H9 (cell line): ENCODE data around the gene COL28A1. TPM values are rescaled to one million over a fixed set of nuclear protein-coding genes. Genes with fewer than 3 reads are reported as not detected.

ENCODE experiments used
- DNase-seq: peaks from one replicate; pipeline ENCODE4 v3.0.0-alpha.2; 2017
- H2AFZ ChIP-seq: one replicate; pipeline ENCODE4 v1.6.1; 2013; ENCODE audit warnings: mild to moderate bottlenecking, low read length, control low read depth, moderate library complexity
- H2AK5ac ChIP-seq: 2 replicates; pipeline ENCODE4 v1.6.1; 2013; ENCODE audit warnings: low read length, control low read depth, mixed read lengths; ENCODE audit not compliant: insufficient read length
- H2BK120ac ChIP-seq: one replicate; pipeline ENCODE4 v1.6.1; 2013; ENCODE audit warnings: low read depth, mild to moderate bottlenecking, low read length, control low read depth, inconsistent platforms; ENCODE audit not compliant: poor library complexity, severe bottlenecking
- H2BK12ac ChIP-seq: 2 replicates; pipeline ENCODE4 v1.6.1; 2013; ENCODE audit warnings: low read length, control low read depth, mixed read lengths, low read depth; ENCODE audit not compliant: insufficient read length
- H2BK15ac ChIP-seq: 2 replicates; pipeline ENCODE4 v1.6.1; 2013; ENCODE audit warnings: low read depth, low read length, control low read depth
- H2BK20ac ChIP-seq: one replicate; pipeline ENCODE4 v1.6.1; 2013; ENCODE audit warnings: low read depth, mild to moderate bottlenecking, low read length, control low read depth, inconsistent platforms; ENCODE audit not compliant: poor library complexity, severe bottlenecking
- H2BK5ac ChIP-seq: 2 replicates; pipeline ENCODE4 v1.6.1; 2013; ENCODE audit warnings: low read length, control low read depth, mixed read lengths; ENCODE audit not compliant: insufficient read length
- H3K14ac ChIP-seq: 2 replicates; pipeline ENCODE4 v1.6.1; 2013; ENCODE audit warnings: low read length, control low read depth; ENCODE audit not compliant: insufficient read depth
- H3K18ac ChIP-seq: 2 replicates; pipeline ENCODE4 v1.6.1; 2013; ENCODE audit warnings: low read depth, mild to moderate bottlenecking, mixed read lengths, low read length, control low read depth; ENCODE audit not compliant: insufficient read length
- H3K23ac ChIP-seq: 2 replicates; pipeline ENCODE4 v1.6.1; 2013; ENCODE audit warnings: low read length, control low read depth, mixed read lengths, low read depth; ENCODE audit not compliant: insufficient read length
- H3K23me2 ChIP-seq: 2 replicates; pipeline ENCODE4 v1.6.1; 2013; ENCODE audit warnings: low read depth, mild to moderate bottlenecking, mixed read lengths, low read length, control low read depth; ENCODE audit not compliant: insufficient read length, poor library complexity, severe bottlenecking
- H3K27ac ChIP-seq: 2 replicates; pipeline ENCODE4 v1.5.1; 2013; ENCODE audit warnings: low read length, control low read depth, mixed read lengths, low read depth; ENCODE audit not compliant: insufficient read length
- H3K27me3 ChIP-seq: 2 replicates; pipeline ENCODE4 v1.6.1; 2013; ENCODE audit warnings: low read length, control low read depth, inconsistent platforms; ENCODE audit not compliant: insufficient read depth
- H3K4ac ChIP-seq: 2 replicates; pipeline ENCODE4 v1.6.1; 2013; ENCODE audit warnings: low read depth, mild to moderate bottlenecking, control low read depth, inconsistent platforms, low read length, moderate library complexity
- H3K4me1 ChIP-seq: 2 replicates; pipeline ENCODE4 v1.6.1; 2013; ENCODE audit warnings: low read length, control low read depth, inconsistent platforms; ENCODE audit not compliant: insufficient read depth
- H3K4me2 ChIP-seq: 2 replicates; pipeline ENCODE4 v1.6.1; 2013; ENCODE audit warnings: low read length, control low read depth, mixed read lengths; ENCODE audit not compliant: insufficient read length, insufficient read depth
- H3K56ac ChIP-seq: 2 replicates; pipeline ENCODE4 v1.6.1; 2013; ENCODE audit warnings: low read depth, mild to moderate bottlenecking, mixed read lengths, low read length, control low read depth; ENCODE audit not compliant: insufficient read length
- H3K79me1 ChIP-seq: 2 replicates; pipeline ENCODE4 v1.6.1; 2013; ENCODE audit warnings: low read depth, mild to moderate bottlenecking, moderate library complexity, low read length, control low read depth, inconsistent platforms; ENCODE audit not compliant: insufficient read depth, poor library complexity, severe bottlenecking
- H3K79me2 ChIP-seq: 2 replicates; pipeline ENCODE4 v1.6.1; 2013; ENCODE audit warnings: low read length, control low read depth, inconsistent platforms; ENCODE audit not compliant: insufficient read depth
- H3K9ac ChIP-seq: 2 replicates; pipeline ENCODE4 v1.6.1; 2013; ENCODE audit warnings: low read length, control low read depth, mixed read lengths; ENCODE audit not compliant: insufficient read length; ENCODE audit errors: extremely low read depth
- H3K9me3 ChIP-seq: one replicate; pipeline ENCODE4 v1.6.1; 2013; ENCODE audit warnings: low read depth, low read length, inconsistent platforms; ENCODE audit not compliant: control insufficient read depth
- H3T11ph ChIP-seq: one replicate; pipeline ENCODE4 v1.6.1; 2013; ENCODE audit warnings: mild to moderate bottlenecking, low read length, control low read depth, inconsistent platforms
- H4K20me1 ChIP-seq: one replicate; pipeline ENCODE4 v1.6.1; 2013; ENCODE audit not compliant: control insufficient read depth, insufficient read length, insufficient read depth
- H4K5ac ChIP-seq: 2 replicates; pipeline ENCODE4 v1.6.1; 2013; ENCODE audit warnings: low read depth, mild to moderate bottlenecking, mixed read lengths, low read length, control low read depth; ENCODE audit not compliant: insufficient read length
- H4K8ac ChIP-seq: replicated peaks from 2 replicates; pipeline ENCODE4 v1.6.1; 2013; ENCODE audit warnings: low read length, control low read depth, mixed read lengths, low read depth; ENCODE audit not compliant: insufficient read length
- H4K91ac ChIP-seq: 2 replicates; pipeline ENCODE4 v1.6.1; 2013; ENCODE audit warnings: low read depth, mild to moderate bottlenecking, moderate library complexity, mixed read lengths, low read length, control low read depth; ENCODE audit not compliant: insufficient read length
- H3K27ac Mint-ChIP-seq, 3 experiments: 2 replicates in 2 of 3; 3 replicates in 1 of 3; pipeline ENCODE4 v1.8.0; 2020 to 2021; ENCODE audit warnings: mixed read lengths in 3 of 3, mild to moderate bottlenecking in 1 of 3, moderate library complexity in 1 of 3
- H3K27me3 Mint-ChIP-seq: 2 replicates; pipeline ENCODE4 v1.8.0; 2021; ENCODE audit warnings: low read depth, mild to moderate bottlenecking, moderate library complexity, mixed read lengths
- H3K36me3 Mint-ChIP-seq, 3 experiments: 2 replicates in 2 of 3; 3 replicates in 1 of 3; pipeline ENCODE4 v1.8.0; 2020 to 2021; ENCODE audit warnings: low read depth in 3 of 3, mixed read lengths in 3 of 3; ENCODE audit not compliant: insufficient read depth in 1 of 3
- H3K4me1 Mint-ChIP-seq, 2 experiments: 2 replicates each; pipeline ENCODE4 v1.8.0; 2020; ENCODE audit warnings: mixed read lengths in 2 of 2
- H3K4me3 Mint-ChIP-seq, 2 experiments: 2 replicates in 1 of 2; 3 replicates in 1 of 2; pipeline ENCODE4 v1.8.0; 2020 to 2021; ENCODE audit warnings: mild to moderate bottlenecking in 2 of 2, mixed read lengths in 2 of 2, moderate library complexity in 1 of 2
- H3K9me3 Mint-ChIP-seq, 2 experiments: 2 replicates in 1 of 2; 3 replicates in 1 of 2; pipeline ENCODE4 v1.8.0; 2020; ENCODE audit warnings: mild to moderate bottlenecking in 2 of 2, mixed read lengths in 2 of 2, moderate library complexity in 1 of 2
- WGBS: extraction: QIAGEN DNeasy Blood & Tissue Kit; methylation state at CpG from one replicate; pipeline ENCODE4 v1.1.7; 2013; ENCODE audit warnings: missing lambda C conversion rate, low lambda C conversion rate, mixed read lengths; ENCODE audit not compliant: insufficient read length; ENCODE audit errors: extremely low coverage; 5-methylcytosine and 5-hydroxymethylcytosine counted together
- total RNA-seq: library from RNA; stranded (reverse); gene quantifications from 2 replicates; pipeline ENCODE4 v1.2.1, GENCODE V29; 2021
- TF ChIP-seq, protein P1 (sequence below): fragments of 200-600 bp; sonication (generic); conservative IDR thresholded peaks from 3 replicates; pipeline ENCODE4 v1.8.0; 2021; ENCODE audit warnings: antibody characterized with exemption, mild to moderate bottlenecking

Gene COL28A1
- total RNA-seq, 1 experiment from 2014 or later = 0.66 TPM

DNA sequence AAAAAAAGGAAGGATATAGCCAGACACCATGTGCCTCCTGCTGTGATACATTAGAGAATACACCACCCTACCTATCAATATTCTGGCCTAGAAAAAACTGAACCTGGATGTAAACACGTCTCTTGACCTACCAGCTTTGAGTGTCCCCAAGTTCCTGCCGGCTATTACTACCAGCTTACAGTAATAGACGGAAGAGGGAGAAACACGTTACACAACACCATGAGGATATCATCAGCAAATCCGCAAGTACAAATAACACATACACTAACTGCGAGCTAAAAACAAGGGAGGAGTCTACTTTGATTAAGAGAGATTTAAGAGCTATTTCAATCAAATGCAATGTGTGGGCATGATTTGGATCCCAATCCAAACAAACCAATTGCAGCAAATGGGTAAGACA, 113.0 kb downstream of the COL28A1 start:
- TF ChIP-seq, protein P1, sequence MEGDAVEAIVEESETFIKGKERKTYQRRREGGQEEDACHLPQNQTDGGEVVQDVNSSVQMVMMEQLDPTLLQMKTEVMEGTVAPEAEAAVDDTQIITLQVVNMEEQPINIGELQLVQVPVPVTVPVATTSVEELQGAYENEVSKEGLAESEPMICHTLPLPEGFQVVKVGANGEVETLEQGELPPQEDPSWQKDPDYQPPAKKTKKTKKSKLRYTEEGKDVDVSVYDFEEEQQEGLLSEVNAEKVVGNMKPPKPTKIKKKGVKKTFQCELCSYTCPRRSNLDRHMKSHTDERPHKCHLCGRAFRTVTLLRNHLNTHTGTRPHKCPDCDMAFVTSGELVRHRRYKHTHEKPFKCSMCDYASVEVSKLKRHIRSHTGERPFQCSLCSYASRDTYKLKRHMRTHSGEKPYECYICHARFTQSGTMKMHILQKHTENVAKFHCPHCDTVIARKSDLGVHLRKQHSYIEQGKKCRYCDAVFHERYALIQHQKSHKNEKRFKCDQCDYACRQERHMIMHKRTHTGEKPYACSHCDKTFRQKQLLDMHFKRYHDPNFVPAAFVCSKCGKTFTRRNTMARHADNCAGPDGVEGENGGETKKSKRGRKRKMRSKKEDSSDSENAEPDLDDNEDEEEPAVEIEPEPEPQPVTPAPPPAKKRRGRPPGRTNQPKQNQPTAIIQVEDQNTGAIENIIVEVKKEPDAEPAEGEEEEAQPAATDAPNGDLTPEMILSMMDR = no peak
- H2BK5ac ChIP-seq = no peak overlapping the region

More for the DNA sequence above, 113.0 kb downstream of the COL28A1 start:
- Histone ChIP-seq H4K5ac (no peak overlapping the region), H2BK120ac (no peak overlapping the region), H2AFZ (no peak overlapping the region), H3K18ac (no peak overlapping the region), H2BK15ac (no peak overlapping the region), H3K14ac (no peak overlapping the region), H3K79me1 (no peaks in the 10 kb centered on the region), H3K4me1 (no peaks in the 10 kb centered on the region), H3K79me2 (no peaks in the 10 kb centered on the region), H3K56ac (no peak overlapping the region), H2BK20ac (no peak overlapping the region), H2AK5ac (no peak overlapping the region), H3K27ac (no peak overlapping the region), H3K4ac (no peak overlapping the region), H4K8ac (no peak overlapping the region), H3K9me3 (no peaks in the 10 kb centered on the region), H3K27me3 (no peaks in the 10 kb centered on the region), H4K20me1 (no peaks in the 10 kb centered on the region), H3T11ph (no peak overlapping the region), H4K91ac (no peak overlapping the region), H2BK12ac (no peak overlapping the region), H3K4me2 (no peak overlapping the region), H3K23ac (no peak overlapping the region), H3K23me2 (no peaks in the 10 kb centered on the region), H3K9ac (no peak overlapping the region)
- WGBS = no CpG with 5 or more reads among the region's 6 CpGs
- no peaks in the 10 kb centered on the region for H3K27me3 Mint-ChIP-seq
- H3K36me3 Mint-ChIP-seq = no peaks in the 10 kb centered on the region
- peaks cover 0 to 3% of the 10 kb centered on the region in 2 experiments; a peak in 2 of 4 replicates for H3K4me1 Mint-ChIP-seq
- no peaks in the 10 kb centered on the region for H3K9me3 Mint-ChIP-seq
- no peak overlapping the region for H3K27ac Mint-ChIP-seq
- no peak overlapping the region for H3K4me3 Mint-ChIP-seq
- DNase-seq = no peak
